Measurements from ENCODE around the gene BET1.

BET1 gene

GRCh38 chr7:94004024-94004951 is at the start of gene BET1:
TSS of gene BET1 (minus strand) at chr7:94004355. CDS start at chr7:94004216, 139 bp downstream.
- Histone ChIP-seq H3K9ac (peak within 1 kb of the TSS; percentile 88), H3K79me2 (ENCODE audit: insufficient read depth, low read depth) (peaks cover 30% of the 10 kb centered on the region; the same call in 1 of the 2 replicates), H3K4me1 (ENCODE audit: low read depth, poor library complexity, severe bottlenecking) (peaks cover 21% of the 10 kb centered on the region), H3K27me3 (ENCODE audit: insufficient read depth, low read depth) (no peaks in the 10 kb centered on the region), H3K4me3 (IDR thresholded peaks at IDR 0.05; ENCODE audit: insufficient read depth, low read depth, low read length) (peak within 1 kb of the TSS; percentile 84), H2AFZ (ENCODE audit: low read depth) (peak within 1 kb of the TSS; percentile 98), H4K20me1 (ENCODE audit: insufficient read depth) (no peaks in the 10 kb centered on the region), H3K27ac (peak within 1 kb of the TSS; percentile 65), H3K4me2 (peak within 1 kb of the TSS; percentile 70), H3K36me3 (ENCODE audit: insufficient read depth) (no peaks in the 10 kb centered on the region)
- TF ChIP-seq CTCF (conservative IDR thresholded peaks at IDR 0.05; ENCODE audit: low read depth, low read length): no peak

- Histone ChIP-seq H3K36me3 (ENCODE audit: insufficient read depth) (no peaks in the 10 kb centered on the region), H3K79me2 (ENCODE audit: insufficient read depth, low read depth) (no peaks in the 10 kb centered on the region), H3K9ac (no peak overlapping the region), H3K4me3 (IDR thresholded peaks at IDR 0.05; ENCODE audit: insufficient read depth, low read depth, low read length) (no peak overlapping the region), H3K4me1 (ENCODE audit: low read depth, poor library complexity, severe bottlenecking) (no peaks in the 10 kb centered on the region), H3K4me2 (no peak overlapping the region), H3K27ac (no peak overlapping the region), H3K27me3 (ENCODE audit: insufficient read depth, low read depth) (no peaks in the 10 kb centered on the region), H4K20me1 (ENCODE audit: insufficient read depth) (no peaks in the 10 kb centered on the region), H2AFZ (ENCODE audit: low read depth) (no peak overlapping the region)
- no peak for TF ChIP-seq CTCF (conservative IDR thresholded peaks at IDR 0.05; ENCODE audit: low read depth, low read length)
Measured at GRCh38 chr7:94053532-94053931, 49.4 kb upstream of the BET1 start.

DNA sequence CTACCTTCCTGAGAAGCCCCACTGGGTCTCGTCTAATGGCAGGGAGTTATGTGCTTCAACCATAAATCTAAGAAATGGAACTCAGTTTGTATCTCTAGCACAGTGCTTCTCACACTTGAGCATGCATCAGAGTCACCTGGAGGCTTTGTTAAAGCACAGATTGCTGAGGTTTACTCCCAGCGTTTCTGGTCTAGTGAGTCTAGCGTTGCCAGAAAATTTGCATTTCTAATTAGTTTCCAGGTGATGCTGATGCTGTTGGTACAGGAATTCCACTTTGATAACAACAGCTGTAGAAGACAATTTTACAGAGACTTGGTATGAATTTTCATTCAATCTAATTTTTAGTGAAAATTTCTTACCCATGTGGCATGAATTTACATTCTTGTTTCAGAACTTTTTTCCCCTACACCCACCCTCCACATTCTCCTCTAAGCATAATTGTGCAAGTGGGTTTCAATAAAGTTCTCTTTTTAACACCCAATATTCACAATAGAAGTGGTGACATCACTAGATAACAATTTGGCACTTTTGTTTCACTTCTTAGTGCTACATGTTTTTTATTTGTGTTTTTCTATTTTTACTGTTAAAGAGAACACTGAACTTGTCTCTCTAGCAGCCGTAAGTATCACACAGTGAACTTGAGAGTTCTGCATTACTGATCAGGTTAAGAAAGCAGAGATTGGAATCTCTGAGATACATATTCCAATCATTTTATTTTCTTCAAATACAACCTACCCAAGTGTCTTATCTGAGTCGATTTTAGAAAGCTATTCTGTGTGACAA is 48.4 kb upstream of the BET1 start:
- Histone ChIP-seq H3K4me1 (ENCODE audit: low read depth, poor library complexity, severe bottlenecking) (no peaks in the 10 kb centered on the region), H3K79me2 (ENCODE audit: insufficient read depth, low read depth) (no peaks in the 10 kb centered on the region), H3K27me3 (ENCODE audit: insufficient read depth, low read depth) (no peaks in the 10 kb centered on the region), H4K20me1 (ENCODE audit: insufficient read depth) (no peaks in the 10 kb centered on the region), H2AFZ (ENCODE audit: low read depth) (no peak overlapping the region), H3K27ac (no peak overlapping the region), H3K4me2 (no peak overlapping the region), H3K36me3 (ENCODE audit: insufficient read depth) (no peaks in the 10 kb centered on the region), H3K9ac (no peak overlapping the region), H3K4me3 (IDR thresholded peaks at IDR 0.05; ENCODE audit: insufficient read depth, low read depth, low read length) (no peak overlapping the region)
- TF ChIP-seq CTCF (conservative IDR thresholded peaks at IDR 0.05; ENCODE audit: low read depth, low read length): no peak

DNA sequence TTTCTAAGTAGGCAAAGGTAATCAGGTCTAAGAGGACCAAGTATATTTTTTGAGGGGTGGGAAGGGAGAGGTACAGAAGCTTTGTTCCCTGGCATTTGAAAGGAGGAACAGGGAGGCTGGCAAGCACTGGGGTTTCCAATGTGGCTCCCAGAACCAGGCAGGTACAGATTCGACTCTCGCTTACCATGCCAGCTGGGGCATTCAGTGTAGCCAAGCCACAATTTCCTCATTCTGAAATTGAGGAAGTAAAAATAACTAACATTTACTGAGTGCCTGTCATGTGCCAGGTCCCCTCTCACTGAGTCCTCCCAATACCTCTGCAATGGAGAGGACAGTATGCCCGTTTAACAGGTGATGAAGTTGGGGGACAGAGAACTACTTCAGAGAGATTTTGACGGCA is 45.9 kb upstream of the BET1 start:
- Histone ChIP-seq H3K27me3 (ENCODE audit: insufficient read depth, low read depth) (no peaks in the 10 kb centered on the region), H3K4me2 (no peak overlapping the region), H2AFZ (ENCODE audit: low read depth) (no peak overlapping the region), H3K4me1 (ENCODE audit: low read depth, poor library complexity, severe bottlenecking) (no peaks in the 10 kb centered on the region), H3K36me3 (ENCODE audit: insufficient read depth) (no peaks in the 10 kb centered on the region), H4K20me1 (ENCODE audit: insufficient read depth) (no peaks in the 10 kb centered on the region), H3K27ac (no peak overlapping the region), H3K4me3 (IDR thresholded peaks at IDR 0.05; ENCODE audit: insufficient read depth, low read depth, low read length) (no peak overlapping the region), H3K9ac (no peak overlapping the region), H3K79me2 (ENCODE audit: insufficient read depth, low read depth) (no peaks in the 10 kb centered on the region)
- no peak for TF ChIP-seq CTCF (conservative IDR thresholded peaks at IDR 0.05; ENCODE audit: low read depth, low read length)

Measured in KMS-11 (cell line).